ENCODE data around the gene LIMA1.

DNA sequence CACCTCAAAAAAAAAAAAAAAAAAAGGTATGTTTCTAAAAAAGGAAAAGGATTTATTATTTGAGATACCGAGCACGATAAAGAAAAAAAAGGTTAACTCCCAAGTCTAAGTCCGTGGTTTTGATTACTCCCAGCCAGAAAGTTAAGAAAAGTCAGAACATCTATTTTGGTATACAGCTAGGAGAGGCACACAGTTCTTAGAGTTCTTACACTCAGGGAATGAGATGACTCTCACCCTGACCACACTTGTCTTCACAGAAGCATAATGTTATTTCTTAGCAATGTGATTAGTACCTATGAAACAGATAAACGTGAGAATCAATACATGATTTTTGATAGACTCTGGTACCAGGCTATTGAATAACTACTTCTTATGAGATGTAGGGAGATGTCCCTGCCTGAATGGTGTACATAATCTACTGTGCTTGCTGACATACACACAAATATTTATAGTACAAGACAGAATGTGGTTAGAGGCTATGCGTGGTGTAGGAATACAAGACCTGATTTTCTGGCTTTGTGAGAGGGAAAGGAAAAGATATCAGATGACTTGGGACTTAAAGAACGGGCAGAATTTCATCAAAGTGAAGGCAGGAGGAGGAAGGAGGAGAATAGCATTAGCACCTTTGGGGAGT, 31.6 kb downstream of the LIMA1 start:
- TF ChIP-seq, protein P1, sequence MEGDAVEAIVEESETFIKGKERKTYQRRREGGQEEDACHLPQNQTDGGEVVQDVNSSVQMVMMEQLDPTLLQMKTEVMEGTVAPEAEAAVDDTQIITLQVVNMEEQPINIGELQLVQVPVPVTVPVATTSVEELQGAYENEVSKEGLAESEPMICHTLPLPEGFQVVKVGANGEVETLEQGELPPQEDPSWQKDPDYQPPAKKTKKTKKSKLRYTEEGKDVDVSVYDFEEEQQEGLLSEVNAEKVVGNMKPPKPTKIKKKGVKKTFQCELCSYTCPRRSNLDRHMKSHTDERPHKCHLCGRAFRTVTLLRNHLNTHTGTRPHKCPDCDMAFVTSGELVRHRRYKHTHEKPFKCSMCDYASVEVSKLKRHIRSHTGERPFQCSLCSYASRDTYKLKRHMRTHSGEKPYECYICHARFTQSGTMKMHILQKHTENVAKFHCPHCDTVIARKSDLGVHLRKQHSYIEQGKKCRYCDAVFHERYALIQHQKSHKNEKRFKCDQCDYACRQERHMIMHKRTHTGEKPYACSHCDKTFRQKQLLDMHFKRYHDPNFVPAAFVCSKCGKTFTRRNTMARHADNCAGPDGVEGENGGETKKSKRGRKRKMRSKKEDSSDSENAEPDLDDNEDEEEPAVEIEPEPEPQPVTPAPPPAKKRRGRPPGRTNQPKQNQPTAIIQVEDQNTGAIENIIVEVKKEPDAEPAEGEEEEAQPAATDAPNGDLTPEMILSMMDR (conservative IDR thresholded peaks at IDR 0.05; ENCODE audit: low read length): no peak
- TF ChIP-seq EZH2phosphoT487 (IDR thresholded peaks at IDR 0.05; ENCODE audit: borderline replicate concordance, low read depth, low read length): no peak
